HS-27A (cell line): ENCODE data around the gene TMEM95.
"Not testable (repeated sequence)": the region's sequence is repeated elsewhere in the genome, so short reads cannot be mapped to it uniquely, and the experiment has no call there.

Source experiments
- DNase-seq: peaks from one replicate; pipeline ENCODE4 v3.0.0-alpha.2; 2012; ENCODE audit warnings: low read depth, missing footprints

Gene TMEM95

GRCh38 chr17:7346761-7347614 lies 8.0 kb upstream of the TMEM95 start:
- no peak for DNase-seq

GRCh38 chr17:7347630-7348477 lies 7.1 kb upstream of the TMEM95 start:
- DNase-seq, result no peak

- no peak for DNase-seq
These were observed 6.3 kb upstream of the TMEM95 start for GRCh38 chr17:7348478-7349242.

GRCh38 chr17:7351665-7352502 lies 3.1 kb upstream of the TMEM95 start, which contains the start of gene KCTD11:
KCTD11 (plus strand) TSS chr17:7352162.
- peak; percentile 52 for DNase-seq

- no peak for DNase-seq
These were observed 2.5 kb upstream of the TMEM95 start for GRCh38 chr17:7352503-7352889.

- DNase-seq, result no peak
These were observed 1.9 kb upstream of the TMEM95 start for GRCh38 chr17:7352910-7353635.

GRCh38 chr17:7354262-7354843 lies 603 bp upstream of the TMEM95 start:
- DNase-seq, result no peak

- no peak for DNase-seq
These were observed 617 bp downstream of the TMEM95 start for GRCh38 chr17:7355573-7355972.

- DNase-seq, result no peak
These were observed 1.2 kb downstream of the TMEM95 start for GRCh38 chr17:7356072-7356549.

GRCh38 chr17:7356756-7357155 lies 1.8 kb downstream of the TMEM95 start:
- DNase-seq, result no peak

- DNase-seq, result no peak
These were observed 2.4 kb downstream of the TMEM95 start for GRCh38 chr17:7357381-7357780.

- no peak for DNase-seq
These were observed 7.0 kb downstream of the TMEM95 start for GRCh38 chr17:7361906-7362305.

GRCh38 chr17:7363311-7363710 lies 8.4 kb downstream of the TMEM95 start:
- DNase-seq, result no peak

GRCh38 chr17:7365963-7366362 lies 11.0 kb downstream of the TMEM95 start:
- DNase-seq, result not testable (repeated sequence)

- DNase-seq, result no peak
These were observed 12.1 kb downstream of the TMEM95 start for GRCh38 chr17:7367083-7367482.

GRCh38 chr17:7367918-7368598 lies 13.1 kb downstream of the TMEM95 start:
- DNase-seq, result no peak

- DNase-seq, result not testable (repeated sequence)
These were observed 13.6 kb downstream of the TMEM95 start for GRCh38 chr17:7368599-7368994.

GRCh38 chr17:7369825-7370224 lies 14.9 kb downstream of the TMEM95 start:
- no peak for DNase-seq

GRCh38 chr17:7370853-7371252 lies 15.9 kb downstream of the TMEM95 start:
- DNase-seq, result no peak

GRCh38 chr17:7374353-7374752 lies 19.4 kb downstream of the TMEM95 start:
- no peak for DNase-seq
